ENCODE results near the gene XPC. TPM values are rescaled to one million over a fixed set of nuclear protein-coding genes. Genes with fewer than 3 reads are reported as not detected.
"Not testable (repeated sequence)": the region's sequence is repeated elsewhere in the genome, so short reads cannot be mapped to it uniquely, and the experiment has no call there.

XPC gene
- polyA plus RNA-seq, 1 donor from 2014 or later, result 21.9 TPM

- H3K27ac ChIP-seq (ENCODE audit: low read length); H4K20me1 ChIP-seq (ENCODE audit: insufficient read depth); H3K9ac ChIP-seq (ENCODE audit: low read length); H3K27me3 ChIP-seq (ENCODE audit: insufficient read depth, low read depth, low read length); H2AFZ ChIP-seq (ENCODE audit: low read depth, low read length); H3K9me2 ChIP-seq (ENCODE audit: insufficient read depth, low read length); H3F3A ChIP-seq (ENCODE audit: insufficient read depth, low read length, poor library complexity, severe bottlenecking); H3K79me2 ChIP-seq (replicated peaks; ENCODE audit: insufficient read depth, low read length); H3K4me2 ChIP-seq (ENCODE audit: low read length); H3K4me3 ChIP-seq (ENCODE audit: low read length); H3K9me3 ChIP-seq (ENCODE audit: low read length); H3K36me3 ChIP-seq (ENCODE audit: insufficient read depth, low read length): not testable (repeated sequence)
Measured at GRCh38 chr3:14226351-14226750, 48.0 kb upstream of the XPC start.

- H3K4me2 ChIP-seq (ENCODE audit: low read length), result no peak overlapping the region
- H3K9ac ChIP-seq (ENCODE audit: low read length), result no peak overlapping the region
- H3K36me3 ChIP-seq (ENCODE audit: insufficient read depth, low read length), result no peaks in the 10 kb centered on the region
- no peak for TF ChIP-seq MXI1 (conservative IDR thresholded peaks at IDR 0.05; ENCODE audit: poor library complexity, severe bottlenecking)
- no peak for TF ChIP-seq REST (IDR thresholded peaks at IDR 0.05; ENCODE audit: borderline replicate concordance)
- no peak for TF ChIP-seq SMC3 (conservative IDR thresholded peaks at IDR 0.05; ENCODE audit: poor library complexity)
- TF ChIP-seq TAF1 (IDR thresholded peaks at IDR 0.05; ENCODE audit: low read depth), result no peak
- no peak for TF ChIP-seq CTCF (IDR thresholded peaks at IDR 0.05; ENCODE audit: poor library complexity, severe bottlenecking)
- TF ChIP-seq EZH2 (IDR thresholded peaks at IDR 0.05; ENCODE audit: borderline replicate concordance, insufficient read depth, low read length, poor library complexity, severe bottlenecking), result no peak
- TF ChIP-seq EP300 (conservative IDR thresholded peaks at IDR 0.05; ENCODE audit: poor library complexity, severe bottlenecking), result no peak
- TF ChIP-seq POLR2AphosphoS5 (IDR thresholded peaks at IDR 0.05), result no peak
- no peak for TF ChIP-seq RAD21 (conservative IDR thresholded peaks at IDR 0.05)
- no peaks in the 10 kb centered on the region for H3F3A ChIP-seq (ENCODE audit: insufficient read depth, low read length, poor library complexity, severe bottlenecking)
- no peak overlapping the region for H3K4me3 ChIP-seq (ENCODE audit: low read length)
- no peaks in the 10 kb centered on the region for H3K27me3 ChIP-seq (ENCODE audit: insufficient read depth, low read depth, low read length)
- H3K9me2 ChIP-seq (ENCODE audit: insufficient read depth, low read length), result no peaks in the 10 kb centered on the region
- no peak overlapping the region for H3K27ac ChIP-seq (ENCODE audit: low read length)
- H4K20me1 ChIP-seq (ENCODE audit: insufficient read depth), result no peaks in the 10 kb centered on the region
- H2AFZ ChIP-seq (ENCODE audit: low read depth, low read length), result no peak overlapping the region
- H3K79me2 ChIP-seq (replicated peaks; ENCODE audit: insufficient read depth, low read length), result no peaks in the 10 kb centered on the region
- peaks cover 7% of the 10 kb centered on the region for H3K9me3 ChIP-seq (ENCODE audit: low read length)
Measured at GRCh38 chr3:14225421-14225820, 47.0 kb upstream of the XPC start.

- Histone ChIP-seq H3K36me3 (ENCODE audit: insufficient read depth, low read length) (no peaks in the 10 kb centered on the region), H3K9me2 (ENCODE audit: insufficient read depth, low read length) (no peaks in the 10 kb centered on the region), H3K27me3 (ENCODE audit: insufficient read depth, low read depth, low read length) (no peaks in the 10 kb centered on the region), H3K79me2 (replicated peaks; ENCODE audit: insufficient read depth, low read length) (no peaks in the 10 kb centered on the region), H3K9ac (ENCODE audit: low read length) (no peak overlapping the region), H3K27ac (ENCODE audit: low read length) (no peak overlapping the region), H3K9me3 (ENCODE audit: low read length) (peaks cover 7% of the 10 kb centered on the region), H4K20me1 (ENCODE audit: insufficient read depth) (no peaks in the 10 kb centered on the region), H3K4me3 (ENCODE audit: low read length) (no peak overlapping the region), H3F3A (ENCODE audit: insufficient read depth, low read length, poor library complexity, severe bottlenecking) (no peaks in the 10 kb centered on the region), H2AFZ (ENCODE audit: low read depth, low read length) (no peak overlapping the region), H3K4me2 (ENCODE audit: low read length) (no peak overlapping the region)
- TF ChIP-seq TAF1 (IDR thresholded peaks at IDR 0.05; ENCODE audit: low read depth) (no peak), REST (IDR thresholded peaks at IDR 0.05; ENCODE audit: borderline replicate concordance) (no peak), SMC3 (conservative IDR thresholded peaks at IDR 0.05; ENCODE audit: poor library complexity) (no peak), MXI1 (conservative IDR thresholded peaks at IDR 0.05; ENCODE audit: poor library complexity, severe bottlenecking) (no peak), EP300 (conservative IDR thresholded peaks at IDR 0.05; ENCODE audit: poor library complexity, severe bottlenecking) (no peak), EZH2 (IDR thresholded peaks at IDR 0.05; ENCODE audit: borderline replicate concordance, insufficient read depth, low read length, poor library complexity, severe bottlenecking) (no peak), CTCF (IDR thresholded peaks at IDR 0.05; ENCODE audit: poor library complexity, severe bottlenecking) (no peak), POLR2AphosphoS5 (IDR thresholded peaks at IDR 0.05) (no peak), RAD21 (conservative IDR thresholded peaks at IDR 0.05) (no peak)
Measured at GRCh38 chr3:14224895-14225294, 46.5 kb upstream of the XPC start.
